Panc1 (cell line): ENCODE measurements around the gene RAB28. TPM values are rescaled to one million over a fixed set of nuclear protein-coding genes. Genes with fewer than 3 reads are reported as not detected.

ENCODE experiments used
- ATAC-seq: fragments of 200-7000 bp; cut with Tn5 transposase; 2 replicates; pipeline ENCODE4 v1.9.1; 2020; ENCODE audit warnings: mild to moderate bottlenecking, moderate library complexity
- BruUV-seq: library from RNA; stranded (reverse); fragments of 400-500 nt; replicated peaks from 2 replicates; lab custom pipeline; 2021; lab: Mats Ljungman, UMichigan
- CTCF ChIA-PET: fragments of 300-600 bp; sonication (Branson Sonifier 250); formaldehyde crosslinking; loops from one replicate; lab custom pipeline; 2022; ENCODE audit warnings: antibody characterized with exemption; lab: Charles Lee
- POLR2A ChIA-PET: fragments of 300-600 bp; sonication (Branson Sonifier 250); formaldehyde crosslinking; loops from one replicate; lab custom pipeline; 2022; ENCODE audit warnings: antibody characterized with exemption; lab: Charles Lee
- DNase-seq: peaks from one replicate; pipeline ENCODE4 v3.0.0-alpha.2; 2010; ENCODE audit warnings: low read depth, low spot score
- H3K27ac ChIP-seq: 2 replicates; pipeline ENCODE4 v1.5.1; 2011; ENCODE audit warnings: mild to moderate bottlenecking, low read length, inconsistent platforms
- H3K27me3 ChIP-seq: fragments of 200-500 bp; sonication (Bioruptor generic); 2 replicates; pipeline ENCODE4 v1.6.0; 2014; ENCODE audit warnings: low read length, inconsistent platforms; ENCODE audit not compliant: control insufficient read depth, insufficient read depth
- H3K36me3 ChIP-seq: fragments of 200-500 bp; sonication (Bioruptor generic); 2 replicates; pipeline ENCODE4 v1.5.1; 2014; ENCODE audit warnings: inconsistent platforms, mild to moderate bottlenecking, low read length, moderate library complexity; ENCODE audit not compliant: control insufficient read depth, insufficient read depth
- H3K4me1 ChIP-seq: 2 replicates; pipeline ENCODE4 v1.5.1; 2011; ENCODE audit warnings: inconsistent platforms, mild to moderate bottlenecking, low read length, moderate library complexity; ENCODE audit not compliant: control insufficient read depth, insufficient read depth
- H3K4me3 ChIP-seq, 2 experiments: 2 replicates each; pipeline ENCODE4 v1.5.1; 2011 to 2012; ENCODE audit warnings: low read depth in 2 of 2, low read length in 2 of 2, mild to moderate bottlenecking in 2 of 2, inconsistent platforms in 1 of 2, moderate library complexity in 1 of 2
- H3K9me3 ChIP-seq: fragments of 200-500 bp; sonication (Bioruptor generic); 2 replicates; pipeline ENCODE4 v1.5.1; 2014; ENCODE audit warnings: low read depth, mild to moderate bottlenecking, inconsistent platforms, low read length, moderate library complexity; ENCODE audit not compliant: control insufficient read depth, insufficient read depth
- CTCF ChIP-seq: fragments of 450-650 bp; IDR thresholded peaks from 2 replicates; pipeline ENCODE4 v1.5.1; 2017; ENCODE audit warnings: mild to moderate bottlenecking
- POLR2AphosphoS5 ChIP-seq: IDR thresholded peaks from 2 replicates; pipeline ENCODE4 v1.6.1; 2012; ENCODE audit warnings: mild to moderate bottlenecking, low read depth, low read length, moderate library complexity
- REST ChIP-seq, 2 experiments: IDR thresholded peaks; 2 replicates each; pipeline ENCODE4 v1.6.1; 2011 to 2012; ENCODE audit warnings: low read depth in 2 of 2, control low read depth in 1 of 2, low read length in 1 of 2, mild to moderate bottlenecking in 1 of 2, moderate library complexity in 1 of 2; ENCODE audit not compliant: insufficient read depth in 1 of 2
- SIN3A ChIP-seq: IDR thresholded peaks from 2 replicates; pipeline ENCODE4 v1.6.1; 2012; ENCODE audit warnings: low read depth, mild to moderate bottlenecking, low read length, moderate library complexity, borderline replicate concordance; ENCODE audit not compliant: insufficient read depth
- TCF7L2 ChIP-seq: IDR thresholded peaks from 2 replicates; pipeline ENCODE4 v1.6.1; 2011; ENCODE audit warnings: mild to moderate bottlenecking, low read depth, low read length, inconsistent platforms
- in situ Hi-C: cut with HindIII; loops from 2 replicates; pipeline ENCODE4 v1.10.0; 2016; ENCODE audit warnings: low sequenced_read_pairs, low pct_unique_long_range_greater_than_20kb
- intact Hi-C: fragments of 100-400 bp; cut with micrococcal nuclease; formaldehyde crosslinking; loops from one replicate; pipeline ENCODE4 v1.10.0; 2022; ENCODE audit not compliant: unreplicated experiment
- total RNA-seq: library from RNA; stranded (reverse); gene quantifications from one replicate; pipeline ENCODE4 v1.2.1, GENCODE V29; 2021; ENCODE audit not compliant: unreplicated experiment

Gene RAB28
- total RNA-seq, 1 experiment from 2014 or later, result 10.2 TPM

GRCh38 chr4:13403326-13403725, 80.8 kb downstream of the RAB28 start:
- no peak for DNase-seq
- ATAC-seq, result no peak
- H3K27ac ChIP-seq, result no peak overlapping the region
- in situ Hi-C loops, result no loop called here
- TF ChIP-seq REST (IDR thresholded peaks at IDR 0.05; ENCODE audit: insufficient read depth in 1 of 2, low read depth in 2 of 2, low read length in 1 of 2), result no peak
- H3K4me3 ChIP-seq, result no peak overlapping the region
- CTCF ChIA-PET, result no interaction called here
- H3K27me3 ChIP-seq, result no peaks in the 10 kb centered on the region
- no peaks in the 10 kb centered on the region for H3K9me3 ChIP-seq
- intact Hi-C loops, result no loop called here
- POLR2A ChIA-PET, result no interaction called here
- no peaks in the 10 kb centered on the region for H3K4me1 ChIP-seq
- no TSS peak for BruUV-seq
- H3K36me3 ChIP-seq, result no peaks in the 10 kb centered on the region

GRCh38 chr4:13399257-13399656, 84.9 kb downstream of the RAB28 start:
- no peak for ATAC-seq
- TF ChIP-seq TCF7L2, result no peak
- no peak for TF ChIP-seq POLR2AphosphoS5
- no peak for TF ChIP-seq REST (IDR thresholded peaks at IDR 0.05; ENCODE audit: insufficient read depth in 1 of 2, low read depth in 2 of 2, low read length in 1 of 2)
- no peak for TF ChIP-seq SIN3A
- TF ChIP-seq CTCF, result no peak
- POLR2A ChIA-PET, result no interaction called here

More at GRCh38 chr4:13399257-13399656, 84.9 kb downstream of the RAB28 start:
- Histone ChIP-seq H3K4me1 (no peaks in the 10 kb centered on the region), H3K27ac (no peak overlapping the region), H3K9me3 (no peaks in the 10 kb centered on the region), H3K4me3 (no peak overlapping the region), H3K27me3 (no peaks in the 10 kb centered on the region), H3K36me3 (no peaks in the 10 kb centered on the region)
- in situ Hi-C loops, result no loop called here
- intact Hi-C loops, result no loop called here
- DNase-seq, result no peak
- CTCF ChIA-PET, result no interaction called here
- no TSS peak for BruUV-seq
